HG03442 (cell line): ENCODE results near the gene CTNNBL1.
"Not testable (repeated sequence)": the region's sequence is repeated elsewhere in the genome, so short reads cannot be mapped to it uniquely, and the experiment has no call there.

Source experiments
- ATAC-seq: cut with Tn5 transposase; IDR thresholded peaks from one replicate; pipeline ENCODE4 v1.9.1; 2021; ENCODE audit warnings: mild to moderate bottlenecking, moderate library complexity; ENCODE audit not compliant: unreplicated experiment

The CTNNBL1 gene

GRCh38 chr20:37704955-37705354 lies 11.1 kb downstream of the CTNNBL1 start:
- no peak for ATAC-seq

GRCh38 chr20:37706298-37706697 lies 12.5 kb downstream of the CTNNBL1 start:
- no peak for ATAC-seq

GRCh38 chr20:37711001-37711400 lies 17.2 kb downstream of the CTNNBL1 start:
- no peak for ATAC-seq

- ATAC-seq = no peak
Measured at GRCh38 chr20:37711994-37712964, 18.4 kb downstream of the CTNNBL1 start.

- no peak for ATAC-seq
Measured at GRCh38 chr20:37713396-37713795, 19.6 kb downstream of the CTNNBL1 start.

GRCh38 chr20:37714978-37715672 lies 21.3 kb downstream of the CTNNBL1 start:
- ATAC-seq = no peak

GRCh38 chr20:37721751-37722150 lies 27.9 kb downstream of the CTNNBL1 start:
- ATAC-seq = no peak

GRCh38 chr20:37722312-37722711 lies 28.5 kb downstream of the CTNNBL1 start:
- ATAC-seq = not testable (repeated sequence)

GRCh38 chr20:37723668-37724067 lies 29.8 kb downstream of the CTNNBL1 start:
- ATAC-seq = no peak

- ATAC-seq = no peak
Measured at GRCh38 chr20:37725165-37725564, 31.3 kb downstream of the CTNNBL1 start.

- ATAC-seq = no peak
Measured at GRCh38 chr20:37725855-37726254, 32.0 kb downstream of the CTNNBL1 start.

GRCh38 chr20:37726321-37726720 lies 32.5 kb downstream of the CTNNBL1 start:
- no peak for ATAC-seq

GRCh38 chr20:37726971-37727956 lies 33.4 kb downstream of the CTNNBL1 start:
- no peak for ATAC-seq

GRCh38 chr20:37727957-37728634 lies 34.3 kb downstream of the CTNNBL1 start:
- no peak for ATAC-seq

GRCh38 chr20:37728635-37728983 lies 34.8 kb downstream of the CTNNBL1 start:
- no peak for ATAC-seq

- no peak for ATAC-seq
Measured at GRCh38 chr20:37729452-37729851, 35.6 kb downstream of the CTNNBL1 start.

GRCh38 chr20:37729909-37730308 lies 36.1 kb downstream of the CTNNBL1 start:
- no peak for ATAC-seq

GRCh38 chr20:37733416-37733815 lies 39.6 kb downstream of the CTNNBL1 start:
- no peak for ATAC-seq

GRCh38 chr20:37734228-37734985 lies 40.6 kb downstream of the CTNNBL1 start:
- no peak for ATAC-seq

GRCh38 chr20:37735541-37735940 lies 41.7 kb downstream of the CTNNBL1 start:
- ATAC-seq = no peak
